Fibroblast of the conjunctiva (primary cell): ENCODE measurements around the gene EXOC2.

ENCODE experiments used
- DNase-seq: peaks from one replicate; pipeline ENCODE4 v3.0.0-alpha.2; 2010; ENCODE audit warnings: low read depth

The EXOC2 gene

GRCh38 chr6:493840-494239, 199.1 kb downstream of the EXOC2 start:
- DNase-seq = no peak

GRCh38 chr6:492816-493414, 200.0 kb downstream of the EXOC2 start:
- no peak for DNase-seq

- DNase-seq = no peak
Measured at GRCh38 chr6:492178-492577, 200.8 kb downstream of the EXOC2 start.

GRCh38 chr6:491233-491632, 201.7 kb downstream of the EXOC2 start:
- no peak for DNase-seq

GRCh38 chr6:490251-491037, 202.5 kb downstream of the EXOC2 start:
- DNase-seq = no peak

GRCh38 chr6:489762-490161, 203.2 kb downstream of the EXOC2 start:
- no peak for DNase-seq

- DNase-seq = no peak
Measured at GRCh38 chr6:489001-489400, 203.9 kb downstream of the EXOC2 start.

GRCh38 chr6:487956-488355, 205.0 kb downstream of the EXOC2 start:
- no peak for DNase-seq

- DNase-seq = no peak
Measured at GRCh38 chr6:485655-486170, 207.2 kb downstream of the EXOC2 start.

GRCh38 chr6:484746-485145, 208.2 kb downstream of the EXOC2 start:
- DNase-seq = no peak

GRCh38 chr6:484086-484745, 208.7 kb downstream of the EXOC2 start:
- DNase-seq = no peak

GRCh38 chr6:475314-475713, 217.6 kb downstream of the EXOC2 start:
- no peak for DNase-seq

GRCh38 chr6:474453-475185, 218.3 kb downstream of the EXOC2 start:
- DNase-seq = no peak

- DNase-seq = no peak
Measured at GRCh38 chr6:473768-474452, 219.0 kb downstream of the EXOC2 start.

- no peak for DNase-seq
Measured at GRCh38 chr6:473356-473755, 219.6 kb downstream of the EXOC2 start.

- DNase-seq = no peak
Measured at GRCh38 chr6:470901-471448, 222.0 kb downstream of the EXOC2 start.

- no peak for DNase-seq
Measured at GRCh38 chr6:470051-470900, 222.7 kb downstream of the EXOC2 start.

- DNase-seq = no peak
Measured at GRCh38 chr6:467671-468082, 225.3 kb downstream of the EXOC2 start.

GRCh38 chr6:467111-467510, 225.8 kb downstream of the EXOC2 start:
- DNase-seq = no peak

- no peak for DNase-seq
Measured at GRCh38 chr6:466564-466963, 226.4 kb downstream of the EXOC2 start.
